Hematopoietic multipotent progenitor cell treated with erythropoietin and hydrocortisone succinate and interleukin-3 and kit ligand, for 4 days (in vitro differentiated cells): Measurements from ENCODE around the gene LYPLAL1.

Experiments
- DNase-seq: peaks from one replicate; pipeline ENCODE4 v3.0.0-alpha.2; 2015

The LYPLAL1 gene

DNA sequence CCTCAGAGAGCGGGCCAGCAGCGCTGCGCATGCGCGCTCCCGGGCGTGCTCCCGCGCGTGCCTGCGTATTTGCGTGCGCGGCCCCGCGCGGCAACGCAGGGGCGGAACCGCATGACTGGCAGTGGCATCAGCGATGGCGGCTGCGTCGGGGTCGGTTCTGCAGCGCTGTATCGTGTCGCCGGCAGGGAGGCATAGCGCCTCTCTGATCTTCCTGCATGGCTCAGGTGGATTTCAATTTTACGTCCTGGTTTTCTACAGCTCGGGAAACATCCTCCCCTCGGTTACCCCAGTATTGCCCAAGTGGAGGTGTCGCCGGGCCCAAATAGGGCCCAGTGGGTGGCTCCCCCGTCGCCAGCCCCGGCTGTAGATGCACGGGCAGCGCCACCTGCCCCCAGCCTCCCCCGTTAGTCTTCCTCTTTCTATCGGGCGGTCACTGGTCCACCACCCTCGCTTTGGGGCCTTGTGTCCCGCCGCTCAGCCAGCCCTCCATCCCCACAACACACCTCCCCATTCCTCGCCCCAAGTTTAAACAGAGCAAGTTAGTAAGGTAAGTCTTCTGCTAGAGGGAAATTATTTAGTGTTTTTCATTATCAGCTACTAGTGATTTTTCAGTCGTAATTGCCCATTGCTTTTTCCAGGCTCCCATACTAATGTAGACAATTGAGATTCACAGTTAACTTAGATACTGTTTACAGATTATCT lies at the start of gene LYPLAL1:
Gene LYPLAL1 (plus strand): TSS at position 121 of the 702 bp plus-strand sequence. CDS start 13 bp downstream, at position 134.
- peak; percentile 95 for DNase-seq

DNA sequence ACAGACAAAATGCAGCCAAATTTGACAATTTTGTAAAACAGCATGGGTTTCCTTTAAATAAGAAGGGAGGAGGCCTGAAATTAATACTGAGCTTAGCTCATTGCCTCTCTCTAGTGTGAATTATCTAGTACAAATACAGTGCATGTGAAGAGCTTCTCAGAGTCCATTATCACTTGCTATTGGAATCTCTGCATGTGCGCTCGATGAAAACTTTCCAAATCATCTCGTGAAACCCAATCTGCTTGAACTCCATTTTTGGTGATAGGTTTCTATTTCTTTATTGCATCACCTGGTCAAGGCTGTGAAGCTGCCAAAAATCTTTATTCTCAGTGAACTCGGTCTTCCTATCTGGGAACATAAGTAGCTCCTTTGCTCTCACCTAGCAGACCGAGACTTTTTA lies 49.5 kb upstream of the LYPLAL1 start:
- DNase-seq: no peak

DNA sequence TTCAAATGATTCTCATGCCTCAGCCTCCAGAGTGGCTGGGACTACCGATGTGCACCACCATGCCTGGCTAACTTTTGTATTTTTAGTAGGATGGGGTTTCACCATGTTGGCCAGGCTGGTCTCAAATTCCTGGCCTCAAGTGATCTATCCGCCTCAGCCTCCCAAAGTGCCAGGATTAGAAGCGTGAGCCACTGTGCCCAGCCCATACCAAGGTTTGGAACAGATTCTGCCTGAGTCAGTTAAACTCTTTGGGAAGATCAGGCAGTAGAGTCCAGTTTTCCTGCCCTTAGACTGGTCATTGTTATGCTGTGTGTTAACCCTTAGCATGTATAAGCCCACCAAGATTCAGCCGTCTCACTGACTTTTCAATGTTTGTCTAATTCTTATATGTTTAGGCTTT lies 48.3 kb upstream of the LYPLAL1 start:
- no peak for DNase-seq

DNA sequence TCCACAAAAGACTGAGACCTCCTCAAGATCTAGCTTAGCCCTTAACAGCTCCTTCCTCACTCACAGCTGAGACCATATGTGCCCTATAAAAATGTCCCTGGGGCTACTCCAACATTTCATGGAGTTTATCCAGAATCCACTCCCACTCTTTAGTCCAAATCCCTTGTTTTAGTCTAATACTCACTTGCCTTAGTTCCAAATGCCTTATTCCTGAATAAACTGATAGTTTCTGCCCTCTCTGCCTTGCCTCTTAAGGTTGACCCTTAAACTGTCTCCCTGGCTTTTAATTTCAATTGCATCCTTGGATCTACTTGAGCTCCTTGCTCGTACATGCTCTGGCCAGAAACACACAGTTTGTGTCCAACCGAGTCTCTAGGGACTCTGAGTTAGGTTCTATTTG lies 47.3 kb upstream of the LYPLAL1 start:
- no peak for DNase-seq

DNA sequence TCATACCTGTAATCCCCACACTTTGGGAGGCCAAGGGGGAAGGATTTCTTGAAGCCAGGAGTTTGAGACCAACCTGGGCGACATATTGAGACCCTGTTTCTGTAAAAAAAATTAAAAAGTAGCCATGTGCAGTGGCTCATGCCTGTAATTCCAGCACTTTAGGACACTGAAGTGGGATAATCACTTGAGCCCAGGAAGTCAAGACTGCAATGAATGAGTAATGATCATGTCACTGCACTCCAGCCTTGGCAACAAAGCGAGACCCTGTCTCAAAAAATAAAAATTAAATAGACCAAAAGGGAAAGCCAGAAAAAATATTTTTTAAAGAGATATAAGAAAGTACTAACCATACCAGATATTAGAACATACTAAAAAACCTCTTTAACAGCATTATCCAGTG lies 44.7 kb upstream of the LYPLAL1 start:
- no peak for DNase-seq

DNA sequence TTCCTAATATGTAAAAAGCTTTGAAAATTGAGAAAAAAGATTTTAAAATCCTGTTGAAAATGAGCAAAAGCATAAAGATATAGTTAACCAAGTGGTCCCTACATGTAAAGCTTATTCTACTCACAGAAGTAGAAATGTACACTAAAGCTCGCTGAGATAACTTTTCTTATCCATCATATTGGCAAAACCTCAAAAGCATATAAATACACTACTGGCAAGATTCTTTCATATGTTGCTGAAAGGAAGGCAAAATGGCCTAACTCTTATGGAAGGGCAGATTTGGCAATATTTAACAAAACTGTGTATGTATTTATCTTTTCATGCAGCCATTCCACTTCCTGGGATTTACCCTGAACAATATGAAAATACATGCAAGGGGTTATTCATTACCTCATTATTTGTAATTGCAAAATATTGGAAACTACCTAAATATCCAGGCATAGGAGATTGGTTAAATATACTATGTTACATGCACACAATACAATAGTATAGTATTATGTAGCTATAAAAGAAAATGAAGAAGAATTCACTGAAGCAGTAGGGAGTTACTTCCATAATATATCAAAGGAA lies 43.2 kb upstream of the LYPLAL1 start:
- no peak for DNase-seq

DNA sequence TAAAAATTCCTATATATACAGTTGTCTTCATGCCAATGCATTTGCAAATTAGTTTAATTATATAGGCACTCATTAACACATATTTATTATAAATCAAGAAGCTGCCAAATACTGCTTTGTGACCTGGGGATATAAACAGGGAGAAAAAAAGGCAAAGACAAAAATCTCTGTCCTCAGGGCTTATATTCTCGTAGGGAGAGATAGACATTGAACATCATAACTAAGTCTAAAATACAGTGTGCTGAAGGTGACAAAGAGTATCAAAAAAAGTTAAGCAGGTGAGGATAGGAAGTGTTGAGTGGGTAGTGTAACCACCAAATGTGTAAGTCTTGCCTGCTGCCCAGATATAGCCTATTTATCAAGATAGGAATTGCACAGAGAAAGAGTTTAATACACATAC lies 40.7 kb upstream of the LYPLAL1 start:
- no peak for DNase-seq

DNA sequence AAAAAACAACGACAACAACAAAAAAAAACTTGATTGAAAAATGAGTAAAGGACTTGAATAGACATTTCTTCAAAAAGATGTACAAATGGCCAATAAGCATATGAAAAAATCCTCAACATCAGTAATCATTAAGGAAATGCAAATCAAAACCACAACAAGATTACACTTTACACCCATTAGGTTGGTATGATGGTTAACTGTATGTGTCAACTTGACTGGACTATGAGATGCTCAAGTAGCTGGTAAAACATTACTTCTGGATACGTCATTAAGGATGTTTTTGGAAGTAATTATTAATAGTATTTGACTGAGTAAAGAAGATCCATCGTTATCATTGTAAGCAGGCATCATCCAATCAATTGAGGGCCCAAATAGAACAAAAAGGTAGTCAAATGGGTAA lies 34.9 kb upstream of the LYPLAL1 start:
- no peak for DNase-seq

DNA sequence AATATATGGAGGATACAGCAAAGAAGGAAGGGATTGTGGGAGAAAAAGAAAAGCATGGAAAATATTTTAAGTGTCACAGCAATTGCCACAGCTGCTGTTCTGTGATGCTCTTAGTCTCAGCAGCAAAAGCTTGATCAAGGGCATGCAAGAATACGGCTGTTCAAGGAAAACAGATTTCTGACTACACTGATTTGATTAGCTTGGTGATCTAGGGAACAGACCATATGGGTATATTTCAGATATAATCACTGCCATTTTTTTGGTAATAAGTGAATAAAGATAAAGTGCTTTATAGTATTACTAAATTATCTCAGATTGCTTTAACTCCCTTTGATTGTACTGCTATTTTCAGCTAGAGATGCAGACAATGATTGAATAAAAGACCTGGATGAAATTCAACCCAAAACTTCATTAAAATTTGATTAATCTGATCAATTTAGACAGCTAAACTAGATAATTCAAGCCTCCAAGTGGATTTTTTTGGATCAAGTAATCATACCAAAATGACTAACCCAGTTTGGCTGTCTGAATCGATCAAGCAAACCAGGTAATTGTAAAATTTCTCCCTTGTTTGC lies 33.3 kb upstream of the LYPLAL1 start:
- DNase-seq: no peak

DNA sequence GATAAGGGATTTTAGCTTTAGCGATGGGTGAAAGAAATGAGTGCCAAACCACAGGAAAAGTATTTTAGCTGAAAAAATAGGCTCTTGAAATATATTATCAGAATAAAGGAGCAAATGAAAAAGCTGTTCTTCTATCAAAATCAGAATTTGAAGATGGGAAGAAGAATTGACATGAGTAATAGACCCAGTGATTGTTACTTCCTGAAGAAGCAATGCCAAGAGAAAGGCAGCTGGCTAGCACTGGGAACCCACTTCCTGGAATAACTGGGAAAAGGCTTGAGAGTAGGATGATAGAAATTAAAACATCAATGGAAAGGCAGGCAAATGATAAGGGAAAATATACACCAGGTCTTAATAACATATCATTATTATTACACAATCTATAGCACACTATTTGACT lies 29.9 kb upstream of the LYPLAL1 start:
- DNase-seq: no peak

DNA sequence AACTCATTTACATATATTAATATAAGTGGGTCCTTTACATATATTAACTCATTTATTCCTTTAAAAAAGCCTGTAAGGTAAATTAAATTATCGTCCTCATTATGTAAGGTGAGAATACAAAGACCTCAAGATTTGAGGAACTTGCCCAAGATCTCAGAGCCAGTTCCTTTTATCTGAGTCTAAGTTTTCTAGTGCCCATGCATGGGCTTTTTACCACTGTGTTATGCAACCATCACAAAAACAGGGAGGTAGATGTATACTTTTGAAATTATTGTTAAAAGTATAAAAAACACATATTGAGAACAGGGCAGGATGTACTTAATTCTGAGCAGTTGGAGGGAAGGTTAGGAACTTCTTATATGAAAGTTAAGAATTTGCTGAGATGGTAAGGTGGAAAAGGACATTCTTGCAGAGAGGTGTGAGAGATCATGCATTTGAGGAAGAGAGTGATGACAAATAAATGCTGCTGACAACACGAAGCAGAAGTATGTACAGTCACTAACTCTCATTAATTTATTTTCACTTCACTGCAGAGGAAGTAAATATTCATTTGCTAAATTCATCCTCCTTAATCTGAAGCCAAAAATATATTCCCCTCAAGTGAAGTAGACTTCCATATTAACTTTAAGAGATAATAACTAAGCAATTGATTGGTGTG lies 28.9 kb upstream of the LYPLAL1 start:
- peak; percentile 46 for DNase-seq

DNA sequence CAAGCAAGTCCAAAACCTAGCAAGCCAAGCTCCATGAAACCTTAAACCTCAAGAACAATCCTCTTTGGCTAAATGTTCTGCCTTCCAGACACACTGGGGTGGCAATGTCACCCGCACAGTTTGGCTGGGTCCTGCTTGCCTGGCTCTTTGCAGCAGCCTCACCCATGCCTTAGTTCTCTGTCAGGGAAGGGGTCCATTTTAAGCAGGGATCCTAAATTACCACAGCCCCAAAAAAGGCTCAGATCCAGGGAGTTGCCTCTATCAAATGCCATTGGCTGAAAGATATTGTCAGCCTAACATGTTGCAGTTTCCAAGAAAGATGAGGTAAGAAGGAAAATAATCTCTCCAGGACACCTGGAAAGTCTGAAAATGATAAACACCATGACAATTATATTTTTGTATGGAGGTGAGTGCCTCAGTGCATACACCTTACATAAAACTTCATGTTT lies 26.1 kb upstream of the LYPLAL1 start:
- DNase-seq: no peak

DNA sequence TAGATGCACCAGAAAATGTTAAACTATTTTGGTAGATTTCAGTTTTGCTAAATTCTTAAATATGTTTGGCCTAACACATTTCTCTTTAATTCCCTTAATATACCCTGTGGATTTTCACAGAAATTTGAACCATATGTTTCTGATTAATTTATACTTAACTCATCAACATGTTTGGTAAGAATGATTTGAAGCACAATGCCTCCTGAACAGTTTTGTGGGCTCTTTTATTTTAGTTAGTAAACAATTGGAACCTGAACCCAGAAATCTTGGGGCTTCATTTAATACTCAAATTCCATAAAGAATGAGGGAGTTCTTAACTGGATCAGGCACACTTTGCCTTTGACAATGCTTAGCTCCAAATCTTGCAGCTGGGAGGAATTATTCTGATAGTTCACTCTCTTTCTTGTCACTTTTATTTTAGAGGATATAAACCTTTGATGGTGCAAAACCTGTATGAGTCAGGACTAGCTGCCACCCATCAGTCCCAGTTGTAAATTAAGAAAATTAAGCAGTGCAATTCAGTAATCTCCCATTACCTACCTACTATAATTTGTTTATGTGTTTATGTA lies 24.6 kb upstream of the LYPLAL1 start:
- no peak for DNase-seq

DNA sequence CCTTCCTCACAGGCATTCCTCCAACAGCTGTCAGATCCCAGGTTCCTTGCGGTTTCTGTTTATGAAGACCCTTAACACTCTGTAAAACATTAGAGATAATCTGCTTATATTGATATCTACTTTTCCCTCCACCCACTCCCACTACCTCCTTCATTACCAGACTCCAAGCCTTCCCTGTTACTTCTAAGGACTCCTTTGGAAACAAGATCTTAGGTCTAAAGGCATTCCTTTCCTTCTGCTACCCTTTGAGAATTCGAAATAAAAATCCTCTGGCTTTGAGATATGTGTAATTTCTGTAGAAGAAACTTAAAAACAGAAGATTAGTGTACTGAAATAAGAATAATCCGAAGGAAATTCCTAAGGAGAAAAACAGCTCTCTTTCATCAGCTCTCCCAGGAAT lies 23.7 kb upstream of the LYPLAL1 start:
- DNase-seq: no peak

DNA sequence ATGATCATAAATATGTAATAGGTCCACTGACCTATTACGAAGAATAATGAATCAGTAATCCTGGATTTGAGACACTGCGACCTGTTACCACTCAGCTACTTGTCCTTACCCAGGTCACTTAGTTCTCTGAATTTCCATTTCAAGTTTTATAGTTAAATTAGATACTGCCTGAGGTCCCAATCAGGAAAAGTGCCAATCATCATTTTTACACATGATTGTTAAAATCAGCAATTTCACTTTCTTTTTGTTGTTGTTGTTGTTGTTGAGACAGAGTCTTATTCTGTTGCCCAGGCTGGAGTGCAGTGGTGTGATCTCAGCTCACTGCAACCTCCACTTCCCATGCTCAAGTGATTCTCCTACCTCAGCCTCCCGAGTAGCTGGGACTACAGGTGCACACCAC lies 22.8 kb upstream of the LYPLAL1 start:
- DNase-seq: no peak

DNA sequence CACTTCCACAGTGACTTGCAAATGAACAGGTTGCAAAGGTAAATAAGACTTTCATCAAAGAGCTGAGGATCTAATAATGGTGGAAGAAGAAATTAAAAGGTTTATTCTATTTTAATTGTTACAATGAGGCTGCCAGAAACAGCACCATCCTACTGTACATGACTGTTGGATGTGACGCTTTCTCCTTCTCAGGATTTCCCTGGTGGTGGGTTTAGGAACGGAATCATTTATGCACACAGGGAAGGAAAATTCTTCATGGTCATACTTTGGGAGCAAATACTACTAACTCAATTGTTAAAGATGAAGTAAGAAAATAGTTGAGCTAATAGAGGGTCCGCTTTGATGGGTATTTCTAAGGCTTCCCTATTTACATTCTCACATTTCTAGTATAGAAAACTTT lies 22.2 kb upstream of the LYPLAL1 start:
- DNase-seq: no peak

DNA sequence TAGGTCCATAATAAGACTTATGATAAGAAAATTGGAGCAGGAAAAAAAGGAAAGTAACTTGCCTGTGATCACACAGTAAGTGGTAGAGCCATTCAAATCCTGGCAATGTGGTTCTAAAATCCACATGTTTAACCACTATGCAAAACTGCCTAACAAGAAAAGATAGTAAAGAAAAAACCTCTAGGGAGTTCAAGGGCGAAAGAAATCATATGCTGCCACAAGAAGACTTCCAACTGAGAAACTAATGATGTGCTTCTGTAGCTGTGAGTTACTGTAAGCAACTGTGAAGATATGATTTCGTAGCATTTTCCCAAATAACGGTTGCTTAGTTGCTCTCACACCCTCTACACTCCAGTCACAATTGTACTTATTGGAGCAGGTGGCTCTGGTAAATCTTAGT lies 20.9 kb upstream of the LYPLAL1 start:
- no peak for DNase-seq

DNA sequence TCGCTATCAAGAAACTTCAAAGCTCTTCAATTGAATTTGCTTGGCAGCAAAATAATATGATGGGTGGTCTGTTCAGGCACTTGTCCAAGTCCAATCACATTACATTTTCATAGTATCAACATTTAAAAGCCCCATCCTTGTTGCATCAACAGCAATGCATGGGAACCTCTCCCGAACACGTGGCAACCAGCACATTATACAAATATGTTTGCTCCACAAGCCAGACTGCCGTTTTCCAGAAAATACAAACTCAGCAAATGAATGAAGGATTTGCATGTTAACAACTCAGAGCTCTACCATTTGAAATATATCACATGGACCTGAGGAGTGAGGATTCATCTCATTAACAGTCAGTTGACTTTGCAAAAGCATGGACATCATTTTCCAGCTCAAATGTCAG lies 20.0 kb upstream of the LYPLAL1 start:
- no peak for DNase-seq

DNA sequence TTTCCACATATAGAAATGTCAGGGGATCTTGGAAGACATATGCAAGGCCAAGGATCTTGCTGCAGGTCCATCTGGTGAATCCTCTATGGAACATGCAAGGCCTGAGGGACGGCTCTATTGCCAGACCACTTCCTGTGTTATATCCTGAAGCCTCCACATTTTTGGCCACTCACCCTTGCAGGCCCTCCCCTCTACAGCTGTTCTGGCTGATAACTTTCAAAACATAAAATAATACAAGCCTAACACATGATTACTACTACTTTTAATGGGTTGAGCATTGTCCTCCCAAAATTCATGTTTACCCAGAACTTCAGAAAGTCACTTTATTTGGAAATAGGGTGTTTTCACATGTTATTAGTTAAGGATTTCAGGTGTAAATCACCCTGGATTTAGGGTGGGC lies 18.5 kb upstream of the LYPLAL1 start:
- peak; percentile 55 for DNase-seq

DNA sequence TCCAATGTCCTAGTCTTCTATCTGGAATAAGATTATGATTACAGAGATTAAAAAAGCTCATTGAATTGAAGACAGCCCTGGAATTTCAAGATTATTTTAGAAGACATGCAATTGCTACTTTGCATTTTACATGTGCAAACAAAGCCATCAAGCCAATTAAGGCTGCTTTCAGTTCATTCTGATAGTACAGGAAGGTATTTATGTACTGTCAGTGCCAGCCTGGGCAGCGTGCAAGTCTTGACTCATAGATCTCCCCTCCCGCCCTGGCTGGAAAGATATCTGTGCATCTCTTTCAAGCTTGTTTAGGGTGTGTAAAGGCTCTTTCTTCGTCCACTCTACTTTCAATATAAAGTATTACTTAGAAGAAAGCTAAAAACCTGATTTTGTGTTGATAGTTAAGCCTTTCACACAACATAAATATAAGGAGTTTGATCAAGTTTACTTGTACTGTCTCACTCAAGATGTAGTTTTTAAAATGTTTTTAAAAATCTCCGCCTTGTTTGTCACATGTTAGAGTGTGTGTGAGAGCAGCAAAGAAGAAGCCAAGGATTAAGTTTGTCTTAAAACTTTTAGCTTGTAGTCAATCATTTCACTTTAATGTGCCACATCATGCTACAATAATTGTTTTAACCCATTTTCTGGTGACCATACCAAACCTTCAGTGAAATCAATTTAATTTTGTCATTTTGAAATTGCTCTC lies 13.6 kb upstream of the LYPLAL1 start:
- DNase-seq: no peak

DNA sequence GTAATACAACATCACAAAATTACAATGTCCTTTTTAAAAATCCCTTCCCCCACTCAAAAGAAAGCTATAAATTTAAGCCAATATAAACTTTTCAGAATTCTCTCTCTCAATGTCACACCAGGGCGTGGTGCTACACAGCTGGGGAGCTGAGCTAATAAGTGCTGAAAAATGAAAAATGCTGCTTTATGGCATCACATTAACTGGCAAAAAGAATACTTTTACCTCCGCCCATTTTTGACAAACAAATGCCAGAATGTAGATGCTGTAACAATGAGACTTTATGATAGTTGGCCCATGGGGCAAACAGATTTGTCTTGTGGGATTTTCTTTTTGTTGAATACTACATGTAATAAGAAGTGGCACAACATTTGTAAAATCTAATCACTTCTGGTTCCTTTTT lies 12.7 kb upstream of the LYPLAL1 start:
- no peak for DNase-seq

DNA sequence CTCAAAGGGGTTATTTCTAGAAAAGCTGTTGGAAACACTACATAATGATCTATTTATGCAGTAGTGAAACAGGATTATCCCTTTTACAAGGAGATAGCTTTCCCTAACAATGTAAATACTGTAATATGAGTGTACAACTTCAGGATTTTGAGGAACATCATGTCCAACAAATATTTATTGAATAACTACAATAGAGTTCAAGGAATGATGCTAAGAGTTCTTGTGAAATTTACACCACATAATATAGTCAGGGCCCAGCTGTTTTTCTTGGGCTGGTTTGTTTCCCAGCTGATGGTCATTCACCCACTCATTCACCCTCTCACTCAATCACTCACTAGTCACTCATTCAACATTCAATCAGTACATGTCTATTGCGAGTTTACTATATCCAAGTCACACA lies 12.3 kb upstream of the LYPLAL1 start:
- DNase-seq: no peak

DNA sequence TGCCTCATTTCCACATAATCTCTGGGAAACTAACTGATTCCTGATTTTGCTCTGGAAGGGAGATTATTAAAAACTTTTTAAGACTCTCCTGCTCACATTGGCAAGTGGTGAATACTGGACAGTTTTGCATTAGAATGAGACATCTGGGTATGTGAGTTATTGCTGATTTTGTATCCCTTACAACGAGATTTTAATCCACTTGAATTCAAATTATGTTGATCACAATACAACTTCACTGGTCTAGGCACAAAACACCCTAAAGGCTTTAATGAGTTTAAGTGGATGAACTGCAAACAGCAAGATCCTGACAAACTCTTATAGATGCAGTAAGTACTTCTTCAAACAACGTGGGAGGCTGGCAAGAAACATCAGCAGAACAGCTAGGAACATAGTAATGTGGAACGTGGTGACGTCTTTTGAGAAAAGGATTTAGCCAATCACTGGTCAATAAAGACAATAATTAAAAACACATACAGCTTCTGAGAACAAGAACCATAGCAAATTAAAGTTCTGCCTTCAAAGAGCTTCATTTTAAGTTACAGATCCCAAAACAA lies 10.2 kb upstream of the LYPLAL1 start:
- no peak for DNase-seq
